Cerebellar cortex (tissue), 1 donor: ENCODE data around the gene GMDS.

Source experiments
- DNase-seq: peaks from one replicate; pipeline ENCODE4 v3.0.0-alpha.2; 2015; ENCODE audit warnings: low spot score

The GMDS gene

GRCh38 chr6:1832844-1833787 lies 412.3 kb downstream of the GMDS start:
- DNase-seq, result no peak

DNA sequence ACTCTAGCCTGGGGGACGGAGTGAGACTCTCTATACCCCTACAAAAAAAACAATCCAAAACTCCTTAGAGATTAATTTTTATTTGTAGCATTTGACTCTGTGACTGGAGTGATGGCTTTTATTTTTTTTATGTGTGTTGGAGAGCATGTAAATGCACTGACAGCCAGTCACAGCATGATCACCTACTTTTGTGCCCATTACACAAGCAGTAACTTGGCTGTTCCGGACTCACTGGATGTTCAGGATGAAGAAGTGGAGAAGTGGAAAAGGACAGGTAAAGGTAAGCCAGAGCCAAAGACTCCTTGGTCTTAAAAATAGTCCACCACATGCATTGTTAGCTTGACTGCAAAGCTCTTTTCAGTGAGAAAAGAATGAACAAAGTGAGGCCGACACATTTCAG lies 413.0 kb downstream of the GMDS start:
- DNase-seq, result no peak

DNA sequence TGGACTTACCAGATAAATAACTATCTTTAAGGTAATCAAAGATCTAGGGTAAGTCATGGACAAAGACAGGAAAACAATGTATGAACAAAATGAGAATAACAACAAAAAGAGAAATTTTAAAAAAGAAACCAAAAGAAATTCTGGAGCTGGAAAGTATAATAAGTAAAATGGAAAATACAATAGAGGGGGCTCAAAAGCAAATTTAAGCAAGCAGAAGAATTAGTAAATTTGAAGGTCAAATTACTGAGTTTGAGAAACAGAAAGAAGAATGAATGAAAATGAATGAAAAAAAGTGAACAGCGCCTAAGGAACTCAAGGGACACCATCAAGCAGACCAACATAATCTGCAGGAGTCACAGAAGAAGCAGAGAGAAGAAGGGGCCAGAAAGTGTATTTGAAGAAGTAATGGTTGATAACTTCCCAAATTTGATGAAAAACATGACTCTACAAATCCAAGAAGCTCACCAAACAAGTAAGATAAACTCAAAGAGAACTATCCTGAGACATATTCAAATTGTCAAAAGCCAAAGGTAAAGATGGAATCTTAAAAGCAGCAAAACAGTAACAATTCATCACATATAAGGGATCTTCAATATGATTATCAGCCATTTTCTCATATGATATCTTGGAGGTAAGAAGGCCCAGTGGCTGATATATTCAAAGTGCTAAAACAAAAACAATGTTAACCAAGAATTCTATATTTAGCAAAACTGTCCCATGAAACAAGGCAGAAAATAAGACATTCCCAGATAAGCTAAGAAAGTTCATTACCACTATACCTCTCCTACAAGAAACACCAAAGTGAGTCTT lies 417.2 kb downstream of the GMDS start:
- DNase-seq, result no peak

GRCh38 chr6:1825926-1826325 lies 419.5 kb downstream of the GMDS start:
- no peak for DNase-seq

- no peak for DNase-seq
Measured at GRCh38 chr6:1825277-1825676, 420.1 kb downstream of the GMDS start.

- no peak for DNase-seq
Measured at GRCh38 chr6:1821513-1822183, 423.8 kb downstream of the GMDS start.

DNA sequence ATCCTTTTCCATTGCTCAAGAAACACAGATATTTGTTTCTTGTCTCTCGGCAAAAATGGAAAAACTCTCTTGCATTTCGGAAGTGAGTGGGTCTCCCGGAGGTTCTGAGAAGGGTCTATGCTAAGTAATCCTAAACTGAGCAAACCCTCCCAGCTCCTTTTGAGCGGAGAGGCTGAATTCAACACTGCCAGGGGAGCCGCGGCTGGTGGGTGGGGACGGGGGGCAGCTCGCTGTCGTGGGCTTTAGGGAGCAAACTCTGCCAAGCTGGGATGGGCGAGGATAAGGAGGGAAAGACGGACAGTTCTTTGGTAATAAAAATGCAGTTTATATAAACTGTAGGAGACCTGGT lies 424.3 kb downstream of the GMDS start:
- no peak for DNase-seq

DNA sequence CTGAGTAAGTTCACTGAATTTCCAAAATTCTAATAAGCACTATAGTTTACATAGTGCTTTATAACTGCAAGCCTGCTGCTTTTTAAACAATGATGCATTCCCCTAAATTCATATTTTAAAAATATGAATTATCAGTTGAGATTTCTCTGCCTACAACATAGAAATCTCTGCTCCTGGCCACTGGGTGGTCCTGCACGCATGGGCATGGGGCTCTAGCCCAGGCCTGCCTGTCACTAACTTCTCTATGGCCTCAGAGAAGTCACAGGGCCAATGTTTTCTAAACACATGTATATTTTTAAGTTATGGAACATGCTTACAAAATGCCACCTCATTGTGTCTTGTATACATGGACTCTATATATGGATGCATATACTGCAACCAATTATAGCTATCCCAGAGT lies 424.7 kb downstream of the GMDS start:
- no peak for DNase-seq

- DNase-seq, result no peak
Measured at GRCh38 chr6:1820165-1820564, 425.2 kb downstream of the GMDS start.

DNA sequence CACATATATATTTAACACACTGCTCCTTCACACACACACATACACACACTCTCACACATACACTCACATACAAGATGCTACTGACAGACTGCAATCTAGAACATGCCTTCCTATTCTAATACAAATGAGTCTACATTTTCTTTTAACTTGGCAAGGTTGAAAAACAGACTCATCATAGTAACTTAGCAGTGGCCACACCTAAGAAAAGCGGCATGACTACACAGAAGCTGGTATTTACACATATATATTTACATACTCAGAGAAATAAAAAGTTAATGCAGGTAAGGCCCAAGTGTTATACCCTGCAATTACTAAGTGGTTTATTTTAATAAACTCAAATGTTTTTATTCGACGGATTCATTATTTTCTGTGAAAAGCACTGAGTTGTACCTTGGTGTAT lies 426.4 kb downstream of the GMDS start:
- DNase-seq, result no peak

- no peak for DNase-seq
Measured at GRCh38 chr6:1817033-1817761, 428.2 kb downstream of the GMDS start.

DNA sequence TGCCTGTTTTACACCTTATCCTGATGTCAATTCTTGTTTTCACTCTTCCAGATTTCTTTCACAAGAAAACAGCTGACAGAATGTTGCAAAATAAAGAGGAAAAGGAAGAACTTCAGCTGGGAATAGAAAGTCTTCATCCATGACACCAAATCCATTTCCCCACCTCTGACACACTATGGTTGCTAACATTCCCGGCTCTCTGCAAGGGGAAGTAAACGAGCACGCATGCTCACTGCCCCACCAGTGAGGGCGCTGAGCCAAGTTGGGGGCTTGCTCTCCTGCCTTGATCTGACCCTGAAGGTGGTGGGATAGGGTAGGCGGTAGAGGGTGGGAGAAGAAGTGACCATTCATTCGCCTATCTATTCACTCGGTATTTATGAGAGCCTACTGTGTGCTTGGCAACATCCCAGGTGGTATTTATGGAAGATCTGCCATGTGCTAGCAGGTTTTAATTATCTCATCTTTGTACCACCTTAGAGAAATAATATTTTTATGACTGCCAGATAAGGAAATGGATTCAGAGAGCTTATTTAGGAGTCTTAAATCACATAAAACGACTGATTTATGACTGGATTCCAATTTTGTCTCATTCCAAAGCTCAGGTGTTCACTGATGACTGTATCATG lies 429.5 kb downstream of the GMDS start:
- DNase-seq, result no peak

GRCh38 chr6:1814279-1814678 lies 431.1 kb downstream of the GMDS start:
- DNase-seq, result no peak

DNA sequence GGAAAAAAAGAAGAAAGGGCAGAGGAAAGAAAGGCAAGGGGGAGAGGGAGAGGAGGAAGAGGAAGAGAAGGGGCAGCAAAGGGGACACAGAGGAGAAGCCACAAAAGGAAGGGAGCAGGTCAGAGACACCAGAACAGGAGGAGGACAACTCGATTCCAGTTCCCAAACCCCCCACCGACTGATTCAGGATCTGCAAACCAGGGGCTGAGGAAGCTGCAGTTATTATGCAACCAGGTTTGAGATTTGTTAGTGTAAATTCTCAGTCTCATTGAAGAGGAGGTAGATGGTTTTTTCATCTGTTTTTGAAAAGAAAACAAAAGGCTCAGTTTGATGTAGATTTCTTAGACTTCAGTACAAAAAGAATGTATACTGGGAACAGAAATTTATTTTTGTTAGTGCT lies 432.9 kb downstream of the GMDS start:
- DNase-seq, result no peak

- DNase-seq, result no peak
Measured at GRCh38 chr6:1812034-1812433, 433.4 kb downstream of the GMDS start.

DNA sequence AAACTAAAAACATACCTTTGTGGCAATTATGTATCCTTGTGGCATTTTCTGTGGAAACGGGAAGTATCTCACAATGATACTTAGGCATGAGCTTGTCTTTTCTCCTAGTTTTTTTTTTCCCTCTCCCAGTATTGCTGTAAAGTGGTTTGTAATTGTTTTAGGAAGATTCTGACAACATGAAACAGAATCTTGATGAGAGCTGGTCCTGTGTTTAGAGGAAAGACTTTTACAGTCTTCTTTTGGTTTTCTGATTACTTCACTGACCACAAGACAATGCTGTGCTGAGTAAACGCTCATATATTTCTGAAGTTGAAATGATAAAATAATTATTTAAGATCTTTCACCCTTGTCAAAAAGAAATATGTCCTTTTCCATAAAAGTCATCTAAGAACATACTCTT lies 434.5 kb downstream of the GMDS start:
- no peak for DNase-seq

DNA sequence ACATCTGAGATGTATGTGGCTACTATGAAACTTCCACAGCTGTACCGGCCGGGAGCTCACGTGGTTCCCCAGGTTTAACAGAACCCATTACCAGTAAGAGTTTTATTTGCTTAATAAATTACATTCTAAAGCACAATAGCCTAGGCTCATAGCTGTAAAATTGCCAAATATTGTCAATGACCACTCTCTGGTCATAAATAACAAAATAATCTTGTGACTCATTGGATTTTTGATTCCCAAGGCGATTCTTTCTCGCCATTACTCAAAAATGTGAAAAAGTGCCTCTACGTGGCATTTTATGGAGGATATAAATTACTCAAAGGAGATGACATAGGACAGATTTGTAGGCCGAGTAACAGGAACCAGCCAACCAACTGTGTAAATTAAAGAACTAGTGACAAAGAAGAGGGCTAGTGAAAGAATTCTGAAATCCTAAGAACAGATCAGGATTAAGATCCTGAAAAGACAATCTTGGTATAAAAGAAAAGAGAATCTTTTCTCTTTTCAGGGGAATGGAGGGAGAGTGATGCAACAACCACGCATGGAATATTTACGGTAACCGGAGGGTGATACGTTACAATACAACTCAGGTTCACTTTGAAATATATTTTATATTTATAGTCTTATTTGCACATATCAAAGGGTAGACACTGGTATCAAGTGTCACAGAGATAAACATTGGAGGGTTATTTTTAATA lies 436.0 kb downstream of the GMDS start:
- DNase-seq, result no peak

DNA sequence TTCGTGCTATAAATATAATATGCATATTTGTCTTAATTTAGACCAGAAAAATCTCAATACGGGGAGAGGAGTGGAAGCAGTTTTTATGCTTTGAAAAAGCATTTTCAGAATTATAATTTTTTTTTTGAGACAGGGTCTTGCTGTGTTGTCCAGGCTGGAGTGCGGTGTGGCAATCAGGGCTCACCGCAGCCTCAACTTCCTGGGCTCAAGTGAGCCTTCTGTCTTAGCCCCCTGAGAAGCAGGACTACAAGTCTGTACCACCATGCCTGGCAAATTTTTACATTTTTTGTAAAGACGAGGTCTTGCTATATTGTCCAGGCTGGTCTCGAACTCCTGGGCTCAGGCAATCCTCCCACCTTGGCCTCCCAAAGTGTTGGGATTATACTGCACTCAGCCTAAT lies 438.5 kb downstream of the GMDS start:
- no peak for DNase-seq

- no peak for DNase-seq
Measured at GRCh38 chr6:1802491-1803395, 442.7 kb downstream of the GMDS start.

GRCh38 chr6:1801401-1801800 lies 444.0 kb downstream of the GMDS start:
- DNase-seq, result no peak
